ENCODE measurements around the gene CEP170.
"Not testable (repeated sequence)": the region's sequence is repeated elsewhere in the genome, so short reads cannot be mapped to it uniquely, and the experiment has no call there.

CEP170 gene

DNA sequence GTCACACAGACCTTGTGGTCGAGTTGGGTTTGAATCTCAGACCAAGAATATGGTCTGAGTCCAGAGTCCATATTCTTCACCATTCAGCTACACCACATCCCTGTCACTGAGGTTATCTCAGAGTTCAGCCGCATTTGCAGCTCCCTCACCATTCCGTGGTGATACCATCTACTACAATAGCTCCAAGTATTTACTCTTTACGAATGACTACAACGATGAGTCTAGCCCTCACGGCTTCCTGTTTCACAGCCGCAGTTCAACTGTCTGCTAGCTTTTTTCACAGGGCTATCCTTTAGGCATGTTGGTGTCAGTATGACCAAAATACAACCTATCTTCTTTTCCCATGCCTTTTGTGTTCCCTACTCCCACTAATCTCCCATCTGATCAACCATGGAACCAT is 104.2 kb downstream of the CEP170 start:
- not testable (repeated sequence) for DNase-seq

DNA sequence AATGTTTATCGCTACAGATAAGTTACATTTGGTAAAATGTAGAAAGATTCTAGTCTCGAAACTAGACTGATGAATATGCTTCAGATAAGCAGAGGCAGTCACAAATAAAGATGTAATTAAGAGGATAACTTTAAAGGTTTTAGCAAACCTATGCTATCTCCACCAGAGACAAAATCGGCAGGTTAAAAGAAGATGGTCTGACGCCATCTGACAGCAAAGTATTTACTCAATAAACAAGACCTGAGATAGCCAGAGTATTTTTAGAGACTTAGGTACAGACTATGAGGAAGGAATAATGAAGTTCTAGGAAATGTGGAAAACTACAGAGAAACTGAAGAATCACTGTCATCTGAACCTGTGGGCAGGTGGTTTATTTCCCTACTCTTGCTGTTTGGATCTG is 106.0 kb downstream of the CEP170 start:
- DNase-seq, result not testable (repeated sequence)

DNA sequence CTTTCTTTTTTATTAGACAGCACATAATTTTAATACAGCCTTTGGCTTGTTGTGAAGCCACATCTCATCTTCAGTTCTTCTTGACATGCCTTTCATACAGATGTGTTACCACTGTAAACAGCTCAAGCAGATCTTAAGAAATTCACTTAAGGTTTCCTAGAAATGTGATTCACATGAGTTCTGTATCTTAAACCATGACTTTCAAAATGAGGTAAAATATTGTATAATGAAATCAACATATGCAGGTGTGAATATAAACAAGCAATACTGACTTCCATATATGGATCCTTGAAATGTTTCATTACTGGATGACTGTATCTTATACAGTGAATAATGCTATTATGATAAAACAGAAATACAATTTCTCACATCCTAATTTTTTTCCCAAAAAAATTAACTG is 107.7 kb downstream of the CEP170 start:
- DNase-seq, result not testable (repeated sequence)

DNA sequence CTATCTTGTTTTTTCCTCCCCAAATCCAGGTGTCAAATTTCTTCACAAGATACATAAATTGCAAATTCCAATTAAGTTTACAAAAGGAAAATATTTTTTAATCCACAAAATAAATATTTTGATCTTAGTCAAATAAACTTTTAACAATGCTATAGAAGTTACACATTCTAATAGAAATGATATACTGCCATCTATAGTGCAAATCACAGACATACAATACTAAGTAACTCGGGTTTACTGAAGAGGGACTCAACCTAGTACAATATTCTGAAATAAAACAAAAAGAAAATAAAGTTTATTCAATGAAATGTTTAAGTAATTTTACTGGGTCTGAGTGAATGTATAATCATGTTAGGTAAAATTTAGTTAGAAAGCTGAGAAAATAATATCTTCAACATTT is 114.6 kb downstream of the CEP170 start:
- DNase-seq, result not testable (repeated sequence)

DNA sequence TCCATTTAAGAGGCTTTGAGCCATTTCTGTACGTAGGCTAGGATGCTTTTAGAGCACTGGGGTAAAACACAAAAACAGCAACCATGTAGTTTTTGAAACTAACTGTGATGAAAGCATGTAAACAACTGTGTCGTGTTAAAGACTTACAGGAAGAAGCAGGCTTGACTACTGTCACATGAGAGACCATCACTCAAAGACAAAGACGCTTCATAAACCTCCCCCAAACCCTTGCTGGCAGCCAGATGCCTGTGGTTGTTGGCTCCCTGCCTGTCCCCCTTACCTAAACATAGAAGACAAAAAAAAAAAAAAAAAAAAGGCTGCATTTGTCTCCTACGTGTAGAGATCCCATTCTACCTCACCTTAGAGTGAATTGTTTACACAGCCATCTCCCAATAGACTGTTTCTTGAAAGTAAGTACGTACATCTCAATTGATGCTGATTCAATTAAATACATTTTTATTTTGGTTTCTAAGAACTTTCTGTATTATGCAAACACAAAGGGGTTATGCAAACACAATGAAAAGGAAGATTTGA is 132.1 kb downstream of the CEP170 start:
- DNase-seq, result not testable (repeated sequence)

DNA sequence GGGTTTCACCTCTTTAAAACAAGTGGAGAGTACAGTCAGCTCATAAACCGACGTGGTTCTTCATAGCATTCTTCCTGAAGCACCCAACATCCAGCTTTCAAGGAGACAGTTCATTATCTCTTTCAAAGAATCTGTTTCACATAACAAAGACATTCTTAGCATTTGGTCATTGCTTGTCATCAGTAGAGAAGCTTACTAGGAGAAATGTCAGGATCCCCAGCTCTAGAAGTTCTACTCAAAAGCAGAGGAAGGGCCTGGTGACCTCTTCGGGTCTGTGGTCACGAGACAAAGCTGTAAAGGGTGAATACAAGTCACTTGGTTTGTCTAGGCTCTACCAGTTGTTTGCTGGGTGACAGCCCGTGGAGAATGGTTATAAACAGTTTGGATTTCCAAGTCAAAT is 133.1 kb downstream of the CEP170 start:
- DNase-seq, result not testable (repeated sequence)

DNA sequence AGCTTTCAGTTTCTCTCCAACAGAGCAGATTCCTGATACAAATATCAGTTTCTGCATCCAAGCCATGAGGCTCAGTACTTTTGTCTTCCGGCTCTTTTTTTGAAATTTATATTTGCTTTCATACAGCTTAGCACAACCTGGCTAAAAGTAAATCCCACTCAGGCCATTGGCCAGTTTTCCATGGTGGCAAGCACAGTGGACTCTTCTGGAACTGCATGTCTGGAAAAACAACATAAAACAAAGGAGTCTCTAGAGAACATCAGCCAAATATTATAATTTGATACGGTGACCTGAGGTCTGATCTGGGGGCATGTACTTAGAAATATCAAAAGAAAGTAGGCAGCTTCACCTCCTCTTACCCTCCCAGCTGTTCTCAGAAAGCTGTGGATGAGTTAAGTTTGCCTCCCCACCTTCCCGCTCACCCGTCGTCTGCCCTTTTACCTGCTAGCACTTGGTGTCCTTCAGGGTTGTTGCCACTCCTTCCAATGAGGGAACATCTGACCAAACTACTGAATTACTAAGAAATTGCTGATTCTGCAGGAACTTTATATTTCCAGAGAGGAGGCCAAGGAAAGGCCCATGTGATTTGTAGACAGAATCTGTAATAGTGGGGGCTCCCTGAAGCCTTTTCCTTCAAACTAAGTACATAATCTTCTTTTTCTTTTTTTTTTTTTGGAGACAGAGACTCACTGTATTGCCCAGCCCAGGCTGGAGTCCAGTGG is 136.3 kb downstream of the CEP170 start:
- not testable (repeated sequence) for DNase-seq

DNA sequence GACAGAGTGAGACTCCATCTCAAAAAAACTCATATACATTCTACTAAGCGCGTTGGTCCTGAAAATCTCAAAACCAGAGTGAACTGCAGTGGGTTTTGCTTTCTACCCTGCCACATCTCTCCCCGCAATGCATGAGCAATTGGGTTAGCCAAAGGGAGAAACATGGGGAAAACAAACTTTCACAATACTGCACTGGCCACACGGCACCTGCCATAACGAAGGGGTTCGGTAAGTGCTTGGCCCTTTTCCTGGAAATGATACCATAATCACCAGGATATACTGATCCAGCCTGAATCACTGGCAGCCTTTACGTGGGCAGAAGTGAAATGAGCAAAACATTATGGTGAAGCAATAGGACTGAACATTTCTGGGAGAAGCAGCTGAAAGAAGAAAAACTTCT is 138.9 kb downstream of the CEP170 start:
- not testable (repeated sequence) for DNase-seq

DNA sequence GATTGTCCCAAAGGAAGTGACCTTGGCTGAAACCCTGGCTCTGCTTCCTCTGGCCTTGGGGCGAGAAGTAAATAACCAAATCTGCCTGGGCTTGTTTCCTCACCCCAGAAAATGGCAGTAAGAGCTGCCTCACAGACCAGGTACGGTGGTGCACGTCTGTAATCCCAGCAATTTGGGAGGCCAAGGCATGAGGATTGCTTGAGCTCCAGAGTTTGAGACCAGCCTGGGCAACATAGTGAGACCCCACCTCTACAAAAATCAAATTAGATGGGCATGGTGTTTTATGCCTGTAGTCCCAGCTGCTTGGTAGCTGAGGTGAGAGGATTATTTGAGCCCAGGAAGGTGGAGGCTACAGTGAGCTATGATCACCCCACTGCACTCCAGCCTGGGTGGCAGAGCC is 140.3 kb downstream of the CEP170 start:
- not testable (repeated sequence) for DNase-seq

DNA sequence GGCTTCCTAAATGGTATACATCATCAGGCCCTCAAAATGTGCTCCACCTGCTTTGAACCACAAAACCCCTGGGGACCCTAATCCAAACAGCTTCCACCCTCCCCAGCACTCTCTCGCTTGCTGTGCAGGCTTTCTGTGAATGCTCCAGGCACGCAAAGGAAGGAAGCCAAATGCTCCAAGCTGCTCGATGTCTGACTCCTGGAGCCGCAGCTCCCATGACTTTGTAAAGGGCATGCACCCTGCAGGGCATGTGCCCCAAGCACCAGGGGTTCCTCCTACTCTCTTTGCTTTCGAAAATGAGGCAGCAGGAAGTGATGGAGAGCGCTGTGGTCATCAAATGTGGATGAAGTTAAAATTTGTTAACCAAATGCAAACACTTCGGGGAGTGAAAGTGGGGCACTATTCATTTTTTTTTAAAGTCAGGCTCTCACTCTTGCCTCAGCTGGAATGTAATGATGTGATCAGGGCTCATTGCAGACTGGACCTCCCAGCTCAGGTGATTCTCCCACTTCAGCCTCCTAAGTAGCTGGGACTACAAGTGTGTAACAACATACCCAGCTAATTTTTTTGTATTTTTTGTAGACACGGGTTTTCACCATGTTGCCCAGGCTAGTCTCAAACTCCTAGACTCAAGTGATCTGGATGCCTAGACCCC is 140.9 kb downstream of the CEP170 start:
- not testable (repeated sequence) for DNase-seq

DNA sequence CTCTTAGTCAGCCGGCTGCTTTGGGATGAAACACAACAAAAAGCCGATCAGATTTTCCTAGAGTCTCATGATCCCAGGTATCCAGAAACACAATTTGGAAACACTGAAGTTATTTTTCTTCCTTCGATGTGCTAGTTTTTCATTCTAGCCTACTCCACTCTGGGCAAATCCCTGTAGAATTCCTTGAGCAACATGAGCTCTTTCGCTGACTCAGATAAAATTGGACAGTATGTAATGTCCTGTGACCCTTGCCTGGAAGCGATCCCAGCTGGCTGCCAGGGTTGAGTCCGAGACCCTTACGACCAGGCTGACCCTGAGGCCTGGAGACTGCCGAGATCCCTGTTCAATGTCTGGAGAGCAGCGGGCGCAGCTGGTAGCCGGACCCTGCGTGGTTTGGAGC is 147.9 kb downstream of the CEP170 start:
- DNase-seq, result not testable (repeated sequence)

DNA sequence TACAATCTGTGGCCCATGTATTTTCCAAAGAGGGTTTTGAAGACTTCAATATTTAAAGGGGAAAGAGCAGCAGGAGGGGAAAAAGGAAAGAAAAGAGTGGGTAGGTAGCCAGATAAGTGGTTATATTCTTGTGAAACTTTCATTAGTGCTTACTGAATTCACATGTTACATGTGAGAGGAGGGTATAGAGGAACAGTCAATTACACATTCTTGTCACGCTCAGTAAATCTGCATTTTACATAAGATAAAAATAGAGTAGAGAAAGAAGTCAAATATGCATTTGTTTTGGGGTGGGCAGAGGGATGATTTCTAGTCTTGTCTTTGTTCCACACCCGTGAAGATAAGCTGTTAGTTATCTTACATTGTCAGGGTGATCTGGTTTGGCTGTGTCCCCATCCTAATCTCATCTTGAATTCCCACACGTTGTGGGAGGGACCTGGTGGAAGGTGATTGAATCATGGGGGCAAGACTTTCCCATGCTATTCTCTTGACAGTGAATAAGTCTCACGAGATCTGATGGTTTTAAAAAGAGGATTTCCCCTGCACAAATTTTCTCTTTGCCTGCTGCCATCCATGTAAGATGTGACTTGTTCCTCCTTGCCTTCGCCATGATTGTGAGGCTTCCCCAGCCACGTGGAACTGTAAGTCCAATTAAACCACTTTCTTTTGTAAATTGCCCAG is 149.3 kb downstream of the CEP170 start:
- not testable (repeated sequence) for DNase-seq

DNA sequence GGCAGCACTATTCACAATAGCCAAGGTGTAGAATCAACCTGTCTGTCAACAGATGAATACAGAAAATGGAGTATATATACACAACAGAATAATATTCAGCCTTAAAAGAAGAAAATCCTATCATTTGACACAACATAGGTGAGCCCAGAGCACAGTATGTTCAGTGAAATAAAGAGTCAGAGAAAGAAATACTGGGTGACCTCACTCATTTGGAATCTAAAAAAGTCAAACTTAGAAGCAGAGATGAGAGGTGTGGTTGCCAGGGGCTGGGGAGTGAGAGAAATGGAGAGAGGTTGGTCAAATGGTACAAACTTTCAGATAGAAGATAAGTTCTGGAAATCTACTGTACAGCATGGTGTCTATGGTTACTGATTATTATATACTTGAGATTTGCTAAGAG is 150.0 kb downstream of the CEP170 start:
- not testable (repeated sequence) for DNase-seq

DNA sequence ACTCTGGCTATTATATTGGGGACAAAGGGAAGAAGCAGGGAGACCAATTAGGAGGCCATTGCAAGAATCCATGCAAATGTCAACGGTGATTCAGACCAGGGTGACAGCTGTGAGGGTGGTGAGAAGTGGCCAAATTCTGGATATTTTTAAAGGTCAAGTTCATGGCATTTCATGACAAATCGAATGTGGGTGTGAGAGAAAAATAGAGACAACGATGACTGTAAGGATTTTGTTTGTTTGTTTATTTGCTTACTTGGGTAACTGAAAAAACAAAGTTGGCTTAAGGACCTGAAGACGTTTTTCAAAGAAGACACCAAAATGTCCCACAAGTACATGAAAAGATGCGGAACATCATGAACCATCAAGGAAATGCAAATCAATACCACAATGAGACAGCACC is 150.6 kb downstream of the CEP170 start:
- not testable (repeated sequence) for DNase-seq

DNA sequence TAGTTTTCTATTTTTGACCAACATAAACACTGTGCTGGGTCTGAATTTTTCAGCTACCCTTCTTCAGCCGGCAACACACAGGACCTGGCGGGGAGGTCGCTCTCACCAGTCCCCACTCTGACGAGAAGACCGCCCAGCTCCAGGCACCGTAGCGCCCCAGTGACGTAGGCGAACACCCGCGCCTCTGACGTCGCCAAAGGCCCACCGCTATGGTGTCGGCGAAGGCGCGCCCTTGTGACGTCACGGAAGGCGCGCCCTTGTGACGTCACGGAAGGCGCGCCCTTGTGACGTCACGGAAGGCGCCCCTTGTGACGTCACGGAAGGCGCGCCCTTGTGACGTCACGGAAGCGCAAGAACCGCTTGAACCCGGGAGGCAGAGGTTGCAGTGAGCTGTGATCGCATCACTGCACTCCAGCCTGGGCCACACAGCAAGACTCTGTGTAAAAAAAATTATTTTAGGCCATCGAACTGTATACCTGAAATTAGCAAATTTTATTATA is 153.5 kb downstream of the CEP170 start:
- peak; percentile 62 for DNase-seq

DNA sequence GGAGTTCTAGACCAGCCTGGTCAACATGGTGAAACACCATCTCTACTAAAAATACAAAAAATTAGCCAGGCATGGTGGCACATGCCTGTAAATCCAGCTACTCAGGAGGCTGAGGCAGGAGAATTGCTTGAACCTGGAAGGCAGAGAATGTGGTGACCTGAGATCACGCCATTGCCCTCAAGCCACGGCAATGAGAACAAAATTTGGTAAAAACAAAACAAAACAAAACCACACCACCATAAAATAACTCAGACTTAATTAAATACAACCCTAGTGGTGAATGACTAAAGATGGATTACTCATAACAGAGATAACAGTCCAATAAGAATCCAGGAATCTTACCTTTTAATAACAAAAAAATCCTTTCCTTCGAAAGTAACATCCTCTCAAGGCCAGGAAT is 167.7 kb downstream of the CEP170 start:
- DNase-seq, result not testable (repeated sequence)

Data from left hindlimb (tissue), 1 donor.